Prostate gland (tissue), 2 donors: ENCODE measurements around the gene CCDC157. TPM values are rescaled to one million over a fixed set of nuclear protein-coding genes. Genes with fewer than 3 reads are reported as not detected.
"Not testable (repeated sequence)": the region's sequence is repeated elsewhere in the genome, so short reads cannot be mapped to it uniquely, and the experiment has no call there.

ENCODE experiments used
- DNase-seq: peaks from one replicate; pipeline ENCODE4 v3.0.0-alpha.2; 2019; ENCODE audit warnings: low spot score
- H3K27ac ChIP-seq, 2 donors: fragments of 200-600 bp; sonication (generic); 2 replicates each; pipeline ENCODE4 v1.5.1; 2017 to 2019
- H3K27me3 ChIP-seq: fragments of 200-600 bp; sonication (generic); replicated peaks from 2 replicates; pipeline ENCODE4 v1.5.1; 2019; ENCODE audit not compliant: insufficient read depth
- H3K36me3 ChIP-seq, 2 donors: fragments of 200-600 bp; sonication (generic); 1 replicate in 1 of 2; 2 replicates in 1 of 2; pipeline versions ENCODE4 v1.5.1 to v1.8.1; 2017 to 2019
- H3K4me1 ChIP-seq: fragments of 200-600 bp; sonication (generic); replicated peaks from 2 replicates; pipeline ENCODE4 v1.5.1; 2019
- H3K4me3 ChIP-seq, 2 donors: fragments of 200-600 bp; sonication (generic); 2 replicates each; pipeline ENCODE4 v1.5.1; 2017 to 2019
- H3K9me3 ChIP-seq: fragments of 200-600 bp; sonication (generic); 2 replicates; pipeline ENCODE4 v1.5.1; 2017
- POLR2A ChIP-seq: fragments of 450-650 bp; IDR thresholded peaks from one replicate; pipeline ENCODE4 v1.6.1; 2016; ENCODE audit warnings: antibody characterized with exemption, mild to moderate bottlenecking
- POLR2AphosphoS5 ChIP-seq: sonication (generic); formaldehyde crosslinking; IDR thresholded peaks from one replicate; pipeline ENCODE4 v1.6.1; 2017; ENCODE audit warnings: antibody characterized with exemption
- WGBS: methylation state at CpG from one replicate; pipeline ENCODE4 v1.1.5; 2018; 5-methylcytosine and 5-hydroxymethylcytosine counted together
- intact Hi-C: fragments of 100-400 bp; cut with DNase I; formaldehyde crosslinking; loops from one replicate; pipeline ENCODE4 v1.14.2; 2022
- total RNA-seq, 2 donors: library from RNA; depleted of rRNA; stranded (reverse); fragments of >200 nt; gene quantifications; one replicate each; pipeline ENCODE4 v1.1.0, GENCODE V29; 2016
- TF ChIP-seq, protein P1 (sequence below), 4 experiments: fragments of 200-600 bp in 2 of 4; fragments of 450-650 bp in 2 of 4; sonication (generic) in 2 of 4; IDR thresholded peaks; 1 replicate in 3 of 4; 2 replicates in 1 of 4; pipeline ENCODE4 v1.5.1; 2016 to 2019; ENCODE audit warnings: antibody characterized with exemption in 4 of 4, mild to moderate bottlenecking in 2 of 4, moderate library complexity in 2 of 4

CCDC157 gene
- total RNA-seq, 2 donors from 2014 or later: 3.5 to 28.6 TPM

- Histone ChIP-seq H3K27ac (no peak overlapping the region), H3K36me3 (peaks cover 50 to 82% of the 10 kb centered on the region in 2 donors), H3K27me3 (no peaks in the 10 kb centered on the region), H3K4me3 (no peak overlapping the region), H3K4me1 (no peaks in the 10 kb centered on the region), H3K9me3 (no peaks in the 10 kb centered on the region)
- intact Hi-C loops: no loop called here
- 100% methylated on average over 4 of the region's 4 CpGs for WGBS
- DNase-seq: no peak
- TF ChIP-seq POLR2A (no peak), POLR2AphosphoS5 (no peak)
- TF ChIP-seq, protein P1, sequence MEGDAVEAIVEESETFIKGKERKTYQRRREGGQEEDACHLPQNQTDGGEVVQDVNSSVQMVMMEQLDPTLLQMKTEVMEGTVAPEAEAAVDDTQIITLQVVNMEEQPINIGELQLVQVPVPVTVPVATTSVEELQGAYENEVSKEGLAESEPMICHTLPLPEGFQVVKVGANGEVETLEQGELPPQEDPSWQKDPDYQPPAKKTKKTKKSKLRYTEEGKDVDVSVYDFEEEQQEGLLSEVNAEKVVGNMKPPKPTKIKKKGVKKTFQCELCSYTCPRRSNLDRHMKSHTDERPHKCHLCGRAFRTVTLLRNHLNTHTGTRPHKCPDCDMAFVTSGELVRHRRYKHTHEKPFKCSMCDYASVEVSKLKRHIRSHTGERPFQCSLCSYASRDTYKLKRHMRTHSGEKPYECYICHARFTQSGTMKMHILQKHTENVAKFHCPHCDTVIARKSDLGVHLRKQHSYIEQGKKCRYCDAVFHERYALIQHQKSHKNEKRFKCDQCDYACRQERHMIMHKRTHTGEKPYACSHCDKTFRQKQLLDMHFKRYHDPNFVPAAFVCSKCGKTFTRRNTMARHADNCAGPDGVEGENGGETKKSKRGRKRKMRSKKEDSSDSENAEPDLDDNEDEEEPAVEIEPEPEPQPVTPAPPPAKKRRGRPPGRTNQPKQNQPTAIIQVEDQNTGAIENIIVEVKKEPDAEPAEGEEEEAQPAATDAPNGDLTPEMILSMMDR (IDR thresholded peaks at IDR 0.05): no peak
These were observed 19.9 kb upstream of the CCDC157 start for GRCh38 chr22:30336752-30337460.

DNA sequence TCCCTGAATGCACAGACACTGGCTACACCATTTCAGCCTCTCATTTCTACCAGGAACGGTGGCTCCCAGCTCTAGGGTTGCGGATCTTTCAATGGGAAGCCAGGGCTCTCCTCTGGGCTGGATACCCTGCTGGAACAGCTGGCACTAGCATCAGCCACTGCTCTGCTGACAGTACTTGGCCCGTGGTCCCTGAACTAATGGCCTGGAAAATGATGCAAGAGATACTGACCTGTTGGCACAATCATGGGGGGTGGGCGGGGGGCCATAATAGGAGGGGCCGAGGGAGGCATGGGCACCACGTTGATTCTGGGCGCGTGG lies 19.4 kb upstream of the CCDC157 start:
- WGBS: 90% methylated on average over 8 of the region's 8 CpGs
- Histone ChIP-seq H3K4me1 (no peaks in the 10 kb centered on the region), H3K4me3 (no peak overlapping the region), H3K9me3 (no peaks in the 10 kb centered on the region), H3K27me3 (no peaks in the 10 kb centered on the region), H3K27ac (no peak overlapping the region), H3K36me3 (peaks cover 55 to 87% of the 10 kb centered on the region in 2 donors)
- intact Hi-C loops: no loop called here
- no peak for TF ChIP-seq POLR2AphosphoS5
- no peak for TF ChIP-seq POLR2A
- TF ChIP-seq, protein P1 (IDR thresholded peaks at IDR 0.05): no peak
- DNase-seq: no peak

DNA sequence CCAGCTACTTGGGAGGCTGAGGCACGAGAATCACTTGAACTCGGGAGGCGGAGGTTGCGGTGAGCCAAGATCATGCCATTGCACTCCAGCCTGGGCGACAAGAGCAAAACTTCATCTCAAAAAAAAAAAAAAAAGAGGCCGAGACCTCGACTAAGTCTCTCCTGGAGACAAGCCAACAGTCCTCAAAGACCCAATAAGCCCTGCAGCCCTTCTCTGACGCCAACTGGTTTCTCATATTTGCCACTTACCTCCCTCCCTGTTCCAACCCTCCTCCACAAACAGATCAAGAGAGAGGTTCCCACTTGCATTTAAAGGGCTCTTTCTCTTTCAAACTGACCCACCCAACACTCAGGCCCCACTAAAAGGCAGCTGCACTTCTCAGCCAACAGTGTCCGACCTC lies 18.5 kb upstream of the CCDC157 start:
- DNase-seq, H3K27me3 ChIP-seq, H3K4me1 ChIP-seq, intact Hi-C loops, H3K9me3 ChIP-seq, H3K4me3 ChIP-seq, H3K27ac ChIP-seq: not testable (repeated sequence)
- peaks cover 63 to 91% of the 10 kb centered on the region in 2 donors for H3K36me3 ChIP-seq
- WGBS: 88% methylated on average over 9 of the region's 9 CpGs

DNA sequence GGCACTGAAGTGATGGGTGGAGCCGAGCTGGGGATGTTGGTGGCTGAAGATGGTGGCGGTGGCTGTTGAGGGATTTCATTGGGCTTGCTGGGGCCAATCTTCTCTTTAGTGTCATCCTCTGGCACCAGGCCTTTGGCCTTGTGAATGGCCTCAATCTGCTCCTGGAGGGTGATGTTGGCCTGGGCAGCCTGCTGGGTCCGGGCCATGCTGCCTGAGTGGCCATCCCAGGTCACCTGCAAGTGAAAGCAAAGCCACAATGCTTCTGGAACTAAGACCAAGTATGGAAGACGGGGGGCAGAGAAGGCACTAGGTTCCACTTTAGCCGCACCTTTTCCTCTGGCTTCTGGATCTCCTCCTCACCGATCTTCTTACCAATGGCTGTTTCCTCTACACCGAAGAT lies 18.0 kb upstream of the CCDC157 start:
- H3K36me3 ChIP-seq: peaks cover 64 to 90% of the 10 kb centered on the region in 2 donors
- no peak overlapping the region for H3K27ac ChIP-seq

GRCh38 chr22:30340911-30341685 lies 15.7 kb upstream of the CCDC157 start:
- intact Hi-C loops: no loop called here
- WGBS: 85% methylated on average over 15 of the region's 16 CpGs
- TF ChIP-seq POLR2A (no peak), POLR2AphosphoS5 (no peak)
- TF ChIP-seq, protein P1 (IDR thresholded peaks at IDR 0.05): no peak
- H3K27ac ChIP-seq: no peak overlapping the region
- no peak for DNase-seq
- H3K4me3 ChIP-seq: no peak overlapping the region
- no peaks in the 10 kb centered on the region for H3K27me3 ChIP-seq
- no peaks in the 10 kb centered on the region for H3K4me1 ChIP-seq
- H3K9me3 ChIP-seq: no peaks in the 10 kb centered on the region
- H3K36me3 ChIP-seq: peaks cover 69 to 94% of the 10 kb centered on the region in 2 donors

More for the DNA sequence above, 18.0 kb upstream of the CCDC157 start:
- 97% methylated on average over 7 of the region's 7 CpGs for whole genome bisulfite sequencing
- no peak for DNase-seq
- TF ChIP-seq POLR2A (no peak), POLR2AphosphoS5 (no peak)
- Histone ChIP-seq H3K27me3 (no peaks in the 10 kb centered on the region), H3K4me1 (no peaks in the 10 kb centered on the region), H3K9me3 (no peaks in the 10 kb centered on the region), H3K4me3 (no peak overlapping the region)
- intact Hi-C loops: no loop called here
